Measurements from ENCODE around the gene TAF8.

The TAF8 gene

GRCh38 chr6:42013134-42013516, 37.2 kb upstream of the TAF8 start:
- Histone ChIP-seq H3K9ac (no peak overlapping the region), H3K36me3 (ENCODE audit: insufficient read depth) (no peaks in the 10 kb centered on the region), H3K27ac (no peak overlapping the region), H3K79me2 (ENCODE audit: insufficient read depth, low read depth) (no peaks in the 10 kb centered on the region), H3K4me3 (IDR thresholded peaks at IDR 0.05; ENCODE audit: insufficient read depth, low read depth, low read length) (no peak overlapping the region), H2AFZ (ENCODE audit: low read depth) (no peak overlapping the region), H3K4me1 (ENCODE audit: low read depth, poor library complexity, severe bottlenecking) (peaks cover 35% of the 10 kb centered on the region), H3K4me2 (no peak overlapping the region), H4K20me1 (ENCODE audit: insufficient read depth) (no peaks in the 10 kb centered on the region), H3K27me3 (ENCODE audit: insufficient read depth, low read depth) (no peaks in the 10 kb centered on the region)
- no peak for TF ChIP-seq CTCF (conservative IDR thresholded peaks at IDR 0.05; ENCODE audit: low read depth, low read length)

DNA sequence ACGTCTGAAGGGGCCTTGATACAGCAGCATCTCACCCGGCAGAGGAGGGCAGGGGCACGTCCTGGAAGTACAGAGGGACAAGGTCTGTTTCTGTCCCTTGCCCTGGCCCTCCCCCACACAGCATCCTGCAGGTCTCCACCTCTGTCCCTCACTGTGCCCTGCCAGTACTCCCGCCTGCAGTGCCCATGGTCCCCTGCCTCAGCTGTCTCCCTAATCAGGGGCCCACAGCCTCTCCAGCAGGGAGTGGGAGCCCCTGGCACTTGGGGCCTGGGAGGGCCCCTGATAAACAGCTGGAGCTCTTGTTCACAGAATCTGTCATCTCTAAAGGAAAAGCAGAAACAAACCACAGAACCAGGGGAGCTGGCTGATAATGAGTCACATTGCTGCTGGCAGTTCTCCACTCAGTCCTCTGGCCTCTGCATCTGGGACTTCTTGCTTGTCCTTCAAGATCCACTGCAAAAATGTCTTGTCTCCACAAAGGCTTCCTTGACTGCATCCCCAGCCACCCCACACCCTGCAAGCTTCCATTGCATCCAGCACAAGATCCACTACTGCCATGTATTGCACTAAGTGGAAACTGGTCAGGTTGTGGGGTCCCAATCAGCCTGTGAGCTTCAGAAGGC, 33.2 kb upstream of the TAF8 start:
- Histone ChIP-seq H3K27me3 (ENCODE audit: insufficient read depth, low read depth) (no peaks in the 10 kb centered on the region), H3K4me1 (ENCODE audit: low read depth, poor library complexity, severe bottlenecking) (peaks cover 12% of the 10 kb centered on the region), H3K4me3 (IDR thresholded peaks at IDR 0.05; ENCODE audit: insufficient read depth, low read depth, low read length) (no peak overlapping the region), H3K79me2 (ENCODE audit: insufficient read depth, low read depth) (no peaks in the 10 kb centered on the region), H3K36me3 (ENCODE audit: insufficient read depth) (no peaks in the 10 kb centered on the region), H4K20me1 (ENCODE audit: insufficient read depth) (no peaks in the 10 kb centered on the region), H3K9ac (no peak overlapping the region), H3K27ac (no peak overlapping the region), H2AFZ (ENCODE audit: low read depth) (no peak overlapping the region), H3K4me2 (no peak overlapping the region; the same call in 1 of the 2 replicates)
- no peak for TF ChIP-seq CTCF (conservative IDR thresholded peaks at IDR 0.05; ENCODE audit: low read depth, low read length)

GRCh38 chr6:42020967-42021366, 29.4 kb upstream of the TAF8 start:
- Histone ChIP-seq H3K4me1 (ENCODE audit: low read depth, poor library complexity, severe bottlenecking) (peaks cover 12% of the 10 kb centered on the region), H3K9ac (no peak overlapping the region), H3K4me3 (IDR thresholded peaks at IDR 0.05; ENCODE audit: insufficient read depth, low read depth, low read length) (no peak overlapping the region), H3K4me2 (no peak overlapping the region), H3K79me2 (ENCODE audit: insufficient read depth, low read depth) (no peaks in the 10 kb centered on the region), H3K27ac (no peak overlapping the region), H2AFZ (ENCODE audit: low read depth) (no peak overlapping the region), H4K20me1 (ENCODE audit: insufficient read depth) (no peaks in the 10 kb centered on the region), H3K27me3 (ENCODE audit: insufficient read depth, low read depth) (no peaks in the 10 kb centered on the region), H3K36me3 (ENCODE audit: insufficient read depth) (no peaks in the 10 kb centered on the region)
- TF ChIP-seq CTCF (conservative IDR thresholded peaks at IDR 0.05; ENCODE audit: low read depth, low read length) = no peak

- Histone ChIP-seq H3K4me1 (ENCODE audit: low read depth, poor library complexity, severe bottlenecking) (peaks cover 6% of the 10 kb centered on the region), H3K4me2 (no peak overlapping the region), H3K27ac (no peak overlapping the region), H3K4me3 (IDR thresholded peaks at IDR 0.05; ENCODE audit: insufficient read depth, low read depth, low read length) (no peak overlapping the region), H2AFZ (ENCODE audit: low read depth) (no peak overlapping the region), H3K27me3 (ENCODE audit: insufficient read depth, low read depth) (no peaks in the 10 kb centered on the region), H3K36me3 (ENCODE audit: insufficient read depth) (no peaks in the 10 kb centered on the region), H3K79me2 (ENCODE audit: insufficient read depth, low read depth) (no peaks in the 10 kb centered on the region), H3K9ac (no peak overlapping the region), H4K20me1 (ENCODE audit: insufficient read depth) (no peaks in the 10 kb centered on the region)
- TF ChIP-seq CTCF (conservative IDR thresholded peaks at IDR 0.05; ENCODE audit: low read depth, low read length) = no peak
Measured at GRCh38 chr6:42021847-42022754, 28.2 kb upstream of the TAF8 start.
